ENCODE results near the gene CEP63.

DNA sequence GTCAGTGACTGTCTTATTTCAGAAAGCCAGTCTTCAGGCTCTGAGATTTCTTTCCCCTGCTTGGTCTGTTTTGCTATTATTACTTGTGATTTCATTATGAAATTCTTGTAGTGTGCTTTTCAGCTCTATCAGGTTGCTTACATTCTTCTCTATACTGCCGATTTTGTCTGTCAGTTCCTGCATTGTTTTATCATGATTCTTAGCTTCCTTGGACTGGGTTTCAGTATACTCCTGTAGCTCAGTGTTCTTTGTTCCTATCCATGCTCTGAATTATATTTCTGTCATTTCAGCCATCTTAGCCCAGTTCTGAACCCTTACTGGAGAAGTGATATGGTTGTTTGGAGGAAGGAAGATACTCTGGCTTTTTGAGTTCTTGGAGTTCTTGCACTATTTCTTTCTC lies 40.5 kb downstream of the CEP63 start:
- TF ChIP-seq POLR2AphosphoS5 (IDR thresholded peaks at IDR 0.05; ENCODE audit: low read depth, low read length) (no peak), TAF1 (IDR thresholded peaks at IDR 0.05; ENCODE audit: borderline replicate concordance, low read depth, low read length) (no peak)

Measured in GM12892 (cell line).